Measurements from ENCODE around the gene NDUFA1.
A peak's percentile ranks its signal among the peaks of the same experiment; 100 is the strongest.
"Not testable (repeated sequence)": the region's sequence is repeated elsewhere in the genome, so short reads cannot be mapped to it uniquely, and the experiment has no call there.

The NDUFA1 gene
- 31.8 to 44.1 (median 36.2) reads per million in 3 donors for total RNA-seq

DNA sequence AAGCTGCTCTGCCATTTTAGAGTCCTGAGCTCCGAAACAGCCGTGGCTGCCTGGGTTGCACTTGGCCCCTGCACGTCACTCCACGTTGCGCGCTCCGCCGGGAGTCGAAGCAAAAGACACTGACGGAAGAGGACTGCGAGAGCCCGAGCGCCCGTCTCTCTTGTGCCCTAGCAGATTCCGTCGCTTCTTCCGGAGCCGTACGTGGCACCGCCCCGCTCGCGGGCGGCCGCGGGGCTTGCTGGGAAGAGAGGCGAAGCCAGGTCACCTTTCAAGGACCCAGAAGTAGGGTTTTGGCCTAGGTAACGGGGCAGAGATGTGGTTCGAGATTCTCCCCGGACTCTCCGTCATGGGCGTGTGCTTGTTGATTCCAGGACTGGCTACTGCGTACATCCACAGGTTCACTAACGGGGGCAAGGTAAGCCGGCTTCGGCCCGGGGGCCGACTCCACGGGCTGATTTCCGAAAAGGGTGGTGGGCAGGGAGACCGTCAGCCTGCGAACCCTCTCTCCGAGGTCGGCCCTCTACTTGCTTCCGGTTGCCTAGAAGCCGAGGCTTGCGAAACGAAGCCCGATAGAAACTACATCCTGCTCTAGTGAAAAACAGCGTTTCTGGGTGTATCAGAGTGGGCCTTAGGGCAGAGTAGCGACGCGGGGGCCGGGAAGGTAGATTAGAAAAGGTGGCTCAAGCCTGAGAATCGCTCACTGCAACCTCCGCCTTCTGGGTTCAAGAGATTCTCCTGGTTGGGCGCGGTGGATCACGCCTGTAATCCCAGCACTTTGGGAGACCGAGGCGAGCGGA, at the start of gene NDUFA1, which contains the start of gene RNF113A:
NDUFA1 (plus strand) TSS at position 234 of the 797 bp plus-strand sequence; CDS start at position 314, 80 bp downstream.
RNF113A (minus strand) TSS at position 135 of the 797 bp plus-strand sequence; CDS start at position 15, 120 bp downstream.
- Histone ChIP-seq H3K4me3 (ENCODE audit: insufficient read depth, low read depth, low read length, poor library complexity, severe bottlenecking) (peak within 1 kb of the TSS; percentile 68), H3K27me3 (replicated peaks; ENCODE audit: control insufficient read depth, insufficient read depth, low read length, poor library complexity, severe bottlenecking) (no peaks in the 10 kb centered on the region), H3K36me3 (ENCODE audit: control insufficient read depth, insufficient read depth, low read length) (no peaks in the 10 kb centered on the region), H3K9me3 (ENCODE audit: control insufficient read depth, low read length) (no peaks in the 10 kb centered on the region), H3K27ac (ENCODE audit: insufficient read depth, low read length, poor library complexity, severe bottlenecking) (peak within 1 kb of the TSS; percentile 92), H3K4me1 (ENCODE audit: control insufficient read depth, insufficient read depth, low read length, poor library complexity, severe bottlenecking) (peaks cover 7% of the 10 kb centered on the region)
- DNase-seq: peak; percentile 72 to 79 (median 77)

DNA sequence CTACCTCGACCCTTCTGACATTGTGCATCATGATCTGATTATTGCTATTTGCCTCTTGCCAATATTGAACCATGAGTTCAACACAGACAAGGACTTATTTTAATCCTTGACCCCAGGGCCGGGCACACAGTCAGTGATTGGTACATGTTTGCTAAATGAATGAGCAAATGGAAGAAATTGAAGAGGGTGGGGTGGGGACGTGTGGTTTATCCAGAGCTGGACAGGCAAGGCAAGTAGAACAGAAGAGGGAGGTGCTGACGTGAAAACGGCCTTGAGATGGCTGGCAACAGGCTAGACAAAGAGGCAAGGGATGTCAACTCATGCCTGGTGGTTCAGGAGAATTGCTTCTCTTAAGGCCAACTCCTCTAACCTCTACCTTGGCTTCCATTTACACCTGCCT, 47.4 kb upstream of the NDUFA1 start:
- not testable (repeated sequence) for H3K27me3 ChIP-seq (replicated peaks; ENCODE audit: control insufficient read depth, insufficient read depth, low read length, poor library complexity, severe bottlenecking); H3K27ac ChIP-seq (ENCODE audit: insufficient read depth, low read length, poor library complexity, severe bottlenecking); H3K4me3 ChIP-seq (ENCODE audit: insufficient read depth, low read depth, low read length, poor library complexity, severe bottlenecking); H3K36me3 ChIP-seq (ENCODE audit: control insufficient read depth, insufficient read depth, low read length); DNase-seq; H3K9me3 ChIP-seq (ENCODE audit: control insufficient read depth, low read length); H3K4me1 ChIP-seq (ENCODE audit: control insufficient read depth, insufficient read depth, low read length, poor library complexity, severe bottlenecking)

DNA sequence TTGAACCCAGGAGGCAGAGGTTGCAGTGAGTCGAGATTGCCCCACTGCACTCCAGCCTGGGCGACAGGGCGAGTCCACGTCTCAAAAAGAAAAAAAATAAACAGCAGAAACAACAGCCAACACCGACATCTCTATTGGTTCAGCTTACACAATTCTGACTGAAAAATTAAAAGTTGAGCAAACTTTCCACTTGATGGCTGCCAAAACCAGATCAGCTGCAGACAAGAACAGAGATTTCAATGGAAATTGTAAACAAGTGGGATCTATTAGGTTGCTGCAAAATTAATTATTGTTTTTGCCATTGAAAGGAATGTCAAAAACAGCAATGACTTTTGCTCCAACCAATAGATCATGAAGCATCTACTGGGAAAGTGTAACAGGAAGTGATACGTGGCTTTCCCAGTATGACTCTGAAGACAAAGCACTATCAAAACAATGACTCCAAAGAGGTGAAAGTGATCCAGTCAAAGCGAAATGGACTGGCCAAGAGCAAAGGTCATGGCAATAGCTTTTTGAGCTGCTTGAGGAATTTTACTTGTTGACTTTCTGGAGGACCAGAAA, 45.2 kb upstream of the NDUFA1 start:
- Histone ChIP-seq H3K27ac (ENCODE audit: insufficient read depth, low read length, poor library complexity, severe bottlenecking) (no peak overlapping the region), H3K4me1 (ENCODE audit: control insufficient read depth, insufficient read depth, low read length, poor library complexity, severe bottlenecking) (peaks cover 4% of the 10 kb centered on the region), H3K36me3 (ENCODE audit: control insufficient read depth, insufficient read depth, low read length) (no peaks in the 10 kb centered on the region), H3K4me3 (ENCODE audit: insufficient read depth, low read depth, low read length, poor library complexity, severe bottlenecking) (no peak overlapping the region), H3K27me3 (replicated peaks; ENCODE audit: control insufficient read depth, insufficient read depth, low read length, poor library complexity, severe bottlenecking) (no peaks in the 10 kb centered on the region), H3K9me3 (ENCODE audit: control insufficient read depth, low read length) (no peaks in the 10 kb centered on the region)
- no peak for DNase-seq

DNA sequence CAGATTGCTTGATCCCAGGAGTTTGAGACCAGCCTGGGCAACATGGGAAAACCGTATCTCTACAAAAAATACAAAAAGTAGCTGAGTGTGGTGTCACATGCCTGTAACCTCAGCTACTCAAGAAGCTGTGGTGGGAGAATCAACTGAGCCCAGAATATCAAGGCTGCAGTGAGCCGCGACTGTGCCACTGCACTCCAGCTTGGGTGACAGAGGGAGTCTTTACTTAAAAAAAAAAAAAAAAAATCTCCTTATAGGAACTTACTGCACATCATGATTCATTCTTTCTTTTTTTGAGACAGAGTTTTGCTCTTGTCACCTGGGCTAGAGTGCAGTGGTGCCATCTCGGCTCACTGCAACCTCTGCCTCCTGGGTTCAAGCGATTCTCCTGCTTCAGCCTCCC, 43.2 kb upstream of the NDUFA1 start:
- Histone ChIP-seq H3K27me3 (replicated peaks; ENCODE audit: control insufficient read depth, insufficient read depth, low read length, poor library complexity, severe bottlenecking) (no peaks in the 10 kb centered on the region), H3K27ac (ENCODE audit: insufficient read depth, low read length, poor library complexity, severe bottlenecking) (no peak overlapping the region), H3K4me3 (ENCODE audit: insufficient read depth, low read depth, low read length, poor library complexity, severe bottlenecking) (no peak overlapping the region), H3K9me3 (ENCODE audit: control insufficient read depth, low read length) (no peaks in the 10 kb centered on the region), H3K4me1 (ENCODE audit: control insufficient read depth, insufficient read depth, low read length, poor library complexity, severe bottlenecking) (no peaks in the 10 kb centered on the region), H3K36me3 (ENCODE audit: control insufficient read depth, insufficient read depth, low read length) (no peaks in the 10 kb centered on the region)
- no peak for DNase-seq

DNA sequence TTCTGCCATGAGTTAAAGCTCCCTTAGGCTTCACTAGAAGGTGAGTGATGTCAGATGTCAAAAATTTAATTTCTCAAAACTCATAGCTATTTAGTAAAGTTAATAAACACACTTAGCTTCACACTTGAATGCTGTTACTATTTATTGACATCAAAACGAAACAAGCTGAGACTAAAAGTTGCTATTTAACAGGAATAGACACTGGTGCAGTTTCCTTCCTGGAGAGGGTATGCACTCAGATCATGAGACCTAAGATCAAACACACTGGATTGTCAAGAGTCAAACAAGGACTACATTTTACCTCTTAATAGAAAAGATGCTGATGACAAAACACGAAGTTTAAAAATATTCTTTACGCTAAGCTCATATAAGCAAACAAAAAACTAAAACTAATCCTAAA, 37.7 kb upstream of the NDUFA1 start:
- H3K4me3 ChIP-seq (ENCODE audit: insufficient read depth, low read depth, low read length, poor library complexity, severe bottlenecking): no peak overlapping the region
- H3K36me3 ChIP-seq (ENCODE audit: control insufficient read depth, insufficient read depth, low read length): peaks cover 16% of the 10 kb centered on the region
- no peaks in the 10 kb centered on the region for H3K4me1 ChIP-seq (ENCODE audit: control insufficient read depth, insufficient read depth, low read length, poor library complexity, severe bottlenecking)
- no peaks in the 10 kb centered on the region for H3K9me3 ChIP-seq (ENCODE audit: control insufficient read depth, low read length)
- no peaks in the 10 kb centered on the region for H3K27me3 ChIP-seq (replicated peaks; ENCODE audit: control insufficient read depth, insufficient read depth, low read length, poor library complexity, severe bottlenecking)
- no peak for DNase-seq
- no peak overlapping the region for H3K27ac ChIP-seq (ENCODE audit: insufficient read depth, low read length, poor library complexity, severe bottlenecking)

DNA sequence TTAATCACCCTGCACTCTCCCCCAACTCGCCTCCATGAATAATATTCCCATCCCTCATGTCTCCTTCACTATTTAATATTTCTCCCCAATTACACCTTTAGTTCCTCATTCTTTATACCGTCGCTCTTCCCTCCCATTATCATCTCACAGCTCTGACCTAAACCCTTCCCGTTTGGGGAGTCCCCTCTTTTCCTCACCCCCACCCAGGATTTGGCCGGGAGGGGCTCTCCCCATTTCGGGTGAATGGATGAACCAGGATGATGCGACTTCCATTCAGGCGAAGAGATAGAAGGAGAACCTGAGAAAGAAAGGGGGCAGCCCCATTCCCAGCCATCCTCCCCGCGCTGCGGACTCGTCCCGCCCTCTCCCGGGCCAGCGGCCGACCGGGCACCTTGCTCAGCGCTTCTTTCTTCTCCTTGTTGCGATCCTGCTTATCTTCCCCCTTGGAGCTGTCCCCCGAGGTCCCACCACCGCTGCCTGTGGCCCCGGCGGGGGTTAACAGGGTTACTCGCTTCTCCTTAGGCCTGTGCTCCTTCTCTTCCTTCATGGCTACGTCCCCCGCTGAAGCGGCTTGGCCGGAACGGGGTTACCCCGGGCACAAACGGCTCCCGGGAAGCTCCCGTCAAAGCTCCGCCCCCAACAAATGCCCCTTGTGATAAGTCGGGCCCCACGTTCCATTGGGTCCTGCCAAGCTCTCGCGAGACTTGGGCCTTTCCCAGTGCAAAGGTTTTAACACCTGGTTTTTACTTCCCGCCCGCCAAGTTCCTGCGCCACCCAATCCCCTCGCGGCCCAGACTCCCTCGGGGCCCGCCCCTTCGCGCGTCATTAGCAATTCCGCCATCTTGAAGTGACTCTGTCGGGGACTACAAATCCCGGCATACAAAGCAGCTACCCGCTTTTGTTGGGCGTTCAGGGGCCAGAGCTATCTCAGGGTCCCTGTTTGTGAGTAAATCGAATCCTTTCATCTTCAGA, 19.0 kb upstream of the NDUFA1 start, which contains the start of gene UPF3B:
UPF3B (minus strand) TSS at position 582 of the 972 bp plus-strand sequence; CDS start at position 547, 35 bp downstream.
- H3K4me1 ChIP-seq (ENCODE audit: control insufficient read depth, insufficient read depth, low read length, poor library complexity, severe bottlenecking): no peaks in the 10 kb centered on the region
- no peaks in the 10 kb centered on the region for H3K9me3 ChIP-seq (ENCODE audit: control insufficient read depth, low read length)
- peak within 1 kb of the TSS; percentile 94 for H3K27ac ChIP-seq (ENCODE audit: insufficient read depth, low read length, poor library complexity, severe bottlenecking)
- no peaks in the 10 kb centered on the region for H3K27me3 ChIP-seq (replicated peaks; ENCODE audit: control insufficient read depth, insufficient read depth, low read length, poor library complexity, severe bottlenecking)
- peak; percentile 89 to 94 (median 91) for DNase-seq
- H3K36me3 ChIP-seq (ENCODE audit: control insufficient read depth, insufficient read depth, low read length): peaks cover 6% of the 10 kb centered on the region
- H3K4me3 ChIP-seq (ENCODE audit: insufficient read depth, low read depth, low read length, poor library complexity, severe bottlenecking): peak within 1 kb of the TSS; percentile 76

DNA sequence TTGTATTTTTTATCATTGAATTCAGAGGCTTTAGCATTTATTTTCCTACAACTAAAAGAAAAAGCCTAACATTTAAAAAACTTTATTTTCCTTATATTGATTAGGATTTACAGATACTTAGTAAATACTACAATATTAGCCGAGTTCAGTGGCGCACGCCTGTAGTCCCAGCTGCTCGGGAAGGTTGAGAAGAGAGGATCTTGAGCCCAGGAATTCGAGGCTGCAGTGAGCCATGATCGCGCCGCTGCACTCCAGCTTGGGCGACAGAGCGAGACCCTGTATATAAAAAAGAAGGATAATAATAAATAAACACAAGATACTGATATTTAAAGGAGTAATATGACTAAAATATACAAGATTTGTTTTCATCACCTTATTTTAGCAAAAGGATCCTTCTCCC, 18.2 kb upstream of the NDUFA1 start:
- Histone ChIP-seq H3K9me3 (ENCODE audit: control insufficient read depth, low read length) (no peaks in the 10 kb centered on the region), H3K4me1 (ENCODE audit: control insufficient read depth, insufficient read depth, low read length, poor library complexity, severe bottlenecking) (no peaks in the 10 kb centered on the region), H3K4me3 (ENCODE audit: insufficient read depth, low read depth, low read length, poor library complexity, severe bottlenecking) (no peak overlapping the region), H3K27ac (ENCODE audit: insufficient read depth, low read length, poor library complexity, severe bottlenecking) (peak overlapping the region; percentile 53), H3K27me3 (replicated peaks; ENCODE audit: control insufficient read depth, insufficient read depth, low read length, poor library complexity, severe bottlenecking) (no peaks in the 10 kb centered on the region), H3K36me3 (ENCODE audit: control insufficient read depth, insufficient read depth, low read length) (peaks cover 6% of the 10 kb centered on the region)
- no peak for DNase-seq

DNA sequence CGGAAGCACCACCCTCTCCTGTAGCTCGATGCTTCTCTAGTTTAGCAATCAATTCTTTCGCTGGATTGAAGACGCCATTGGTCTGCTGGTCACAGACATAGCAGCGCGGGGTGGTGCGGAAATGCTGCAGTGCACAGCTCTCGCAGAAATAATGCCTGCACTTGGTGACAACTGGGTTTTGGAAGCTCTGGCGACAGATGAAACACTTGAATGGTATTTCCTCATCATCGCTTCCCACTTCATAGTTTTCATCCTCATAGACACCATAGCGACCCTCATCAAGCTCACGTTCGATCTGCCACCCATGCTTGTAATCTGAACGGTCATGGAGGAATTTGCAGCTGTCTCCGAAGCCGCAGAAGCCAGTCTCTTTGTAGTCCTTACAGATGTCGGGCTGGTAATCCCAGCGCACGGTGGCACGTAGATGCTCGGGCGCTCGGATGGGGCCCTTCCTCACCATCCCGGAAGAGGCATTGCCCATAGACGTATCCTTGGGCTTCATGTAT, 953 bp upstream of the NDUFA1 start:
- Histone ChIP-seq H3K4me3 (ENCODE audit: insufficient read depth, low read depth, low read length, poor library complexity, severe bottlenecking) (peak overlapping the region; percentile 68), H3K27me3 (replicated peaks; ENCODE audit: control insufficient read depth, insufficient read depth, low read length, poor library complexity, severe bottlenecking) (no peaks in the 10 kb centered on the region), H3K9me3 (ENCODE audit: control insufficient read depth, low read length) (no peaks in the 10 kb centered on the region), H3K27ac (ENCODE audit: insufficient read depth, low read length, poor library complexity, severe bottlenecking) (peak overlapping the region; percentile 92), H3K36me3 (ENCODE audit: control insufficient read depth, insufficient read depth, low read length) (no peaks in the 10 kb centered on the region), H3K4me1 (ENCODE audit: control insufficient read depth, insufficient read depth, low read length, poor library complexity, severe bottlenecking) (peaks cover 7% of the 10 kb centered on the region)
- DNase-seq: no peak

DNA sequence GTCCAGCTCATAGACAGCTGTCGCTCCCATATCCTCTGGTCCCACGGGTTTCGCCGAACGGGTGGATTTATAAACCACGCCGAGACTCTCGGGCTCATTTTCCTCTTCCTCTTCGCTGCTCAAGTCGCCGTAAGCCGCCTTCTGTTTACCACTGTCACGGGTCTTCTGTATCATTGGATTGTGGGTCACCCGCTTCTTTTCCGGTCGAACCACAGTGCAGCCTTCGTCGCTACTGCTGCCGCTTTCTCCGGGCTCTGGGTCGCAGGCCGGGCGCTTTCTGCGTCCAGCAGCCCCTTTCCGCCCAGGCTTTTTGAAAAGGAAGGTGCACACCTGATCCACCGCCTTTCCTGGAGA, 410 bp upstream of the NDUFA1 start:
- H3K4me3 ChIP-seq (ENCODE audit: insufficient read depth, low read depth, low read length, poor library complexity, severe bottlenecking): peak overlapping the region; percentile 68
- H3K27ac ChIP-seq (ENCODE audit: insufficient read depth, low read length, poor library complexity, severe bottlenecking): peak overlapping the region; percentile 92
- no peaks in the 10 kb centered on the region for H3K9me3 ChIP-seq (ENCODE audit: control insufficient read depth, low read length)
- peaks cover 7% of the 10 kb centered on the region for H3K4me1 ChIP-seq (ENCODE audit: control insufficient read depth, insufficient read depth, low read length, poor library complexity, severe bottlenecking)
- DNase-seq: peak in 1 of 3 donors; percentile 31
- no peaks in the 10 kb centered on the region for H3K27me3 ChIP-seq (replicated peaks; ENCODE audit: control insufficient read depth, insufficient read depth, low read length, poor library complexity, severe bottlenecking)
- no peaks in the 10 kb centered on the region for H3K36me3 ChIP-seq (ENCODE audit: control insufficient read depth, insufficient read depth, low read length)

Data from effector memory CD4-positive, alpha-beta T cell (primary cell).